Left renal pelvis (tissue), 4 donors: ENCODE data around the gene KLHDC8B. TPM values are rescaled to one million over a fixed set of nuclear protein-coding genes. Genes with fewer than 3 reads are reported as not detected.

Experiments
- DNase-seq, 4 donors: peaks; one replicate each; pipeline ENCODE4 v3.0.0-alpha.2; 2013; ENCODE audit warnings: low read depth in 4 of 4, low spot score in 3 of 4
- polyA plus RNA-seq, 4 donors: library from polyadenylated mRNA; unstranded; fragments of 120-200 nt; gene quantifications; one replicate each; pipeline ENCODE4 v1.2.1, GENCODE V29; 2013; ENCODE audit not compliant: insufficient read length in 4 of 4

KLHDC8B gene
- 10 to 100 TPM; 35.0 to 51.3 (median 40.9) TPM for polyA plus RNA-seq

DNA sequence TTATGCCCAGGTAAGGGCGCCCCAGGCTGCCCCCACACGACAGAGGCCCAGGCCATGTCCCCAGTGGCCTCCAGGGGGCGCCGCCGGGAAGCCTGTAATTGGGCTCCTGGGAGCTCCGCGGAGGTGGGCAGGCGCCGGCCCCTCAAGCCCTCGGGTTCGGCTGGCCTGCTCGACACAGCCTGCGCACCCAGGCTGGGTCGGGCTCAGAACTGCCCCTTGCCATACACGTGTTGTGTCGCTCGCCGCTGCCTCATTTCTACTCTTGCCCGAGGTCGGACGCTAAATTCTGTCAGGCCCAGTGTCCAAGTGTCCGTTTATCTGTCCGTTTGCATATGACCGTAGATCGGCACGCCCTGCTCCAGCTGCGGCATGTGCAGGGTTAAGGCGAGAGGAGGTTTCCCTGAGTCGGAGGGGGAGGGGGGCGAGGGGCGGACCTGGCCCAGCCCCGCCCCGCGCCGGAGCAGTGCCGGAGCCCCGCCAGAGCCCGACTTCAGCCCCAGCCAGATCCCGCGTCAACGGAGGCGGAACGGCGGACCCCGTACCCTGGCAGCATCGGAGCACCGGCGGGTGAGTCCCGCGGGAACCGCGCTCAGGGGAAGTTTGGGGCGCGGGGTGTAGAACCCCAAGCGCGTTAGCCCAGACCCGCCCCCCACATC, at the start of gene KLHDC8B:
Gene KLHDC8B (plus strand): TSS at position 480 of the 656 bp plus-strand sequence. CDS start 1,172 bp downstream, outside the sequence.
- DNase-seq: peak; percentile 73 to 90 (median 74)

DNA sequence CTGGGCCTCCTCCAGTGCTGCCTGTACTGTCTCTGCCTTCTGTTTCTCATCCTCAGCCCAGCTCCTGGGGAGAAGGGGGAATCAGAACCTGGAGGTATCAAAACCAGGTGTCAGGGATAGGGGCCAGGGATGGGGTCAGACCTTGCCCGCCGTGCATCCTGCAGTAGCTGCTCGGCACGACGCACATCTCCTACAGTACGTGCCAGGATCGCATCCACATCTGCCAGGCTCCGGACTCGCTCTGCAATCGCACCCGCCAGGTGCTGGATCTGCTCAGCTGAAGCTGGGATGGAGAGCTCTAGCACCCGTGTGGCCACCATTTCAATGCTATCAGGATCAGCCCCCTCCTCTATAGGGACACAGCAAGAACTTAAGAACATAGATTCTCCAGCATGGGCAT, 49.4 kb upstream of the KLHDC8B start:
- no peak for DNase-seq

DNA sequence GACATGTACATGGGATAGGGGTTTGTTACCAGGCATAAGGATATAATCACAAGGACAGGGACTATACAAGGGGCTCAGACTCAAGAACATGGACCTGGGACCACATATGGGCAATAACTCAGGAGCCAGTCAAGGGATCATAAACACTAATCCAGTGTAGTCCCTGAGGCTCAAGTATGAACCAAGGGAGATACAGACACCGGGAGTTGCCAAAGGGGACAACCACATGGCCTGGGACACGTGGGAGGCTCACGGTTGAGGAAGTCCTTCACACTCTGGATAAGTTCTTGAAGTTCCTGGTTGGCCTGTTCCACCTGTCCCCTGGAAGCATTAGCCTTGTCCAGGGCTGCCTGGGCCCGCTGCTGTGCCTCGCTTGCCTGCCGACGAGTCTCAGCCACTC, 48.9 kb upstream of the KLHDC8B start:
- no peak for DNase-seq

DNA sequence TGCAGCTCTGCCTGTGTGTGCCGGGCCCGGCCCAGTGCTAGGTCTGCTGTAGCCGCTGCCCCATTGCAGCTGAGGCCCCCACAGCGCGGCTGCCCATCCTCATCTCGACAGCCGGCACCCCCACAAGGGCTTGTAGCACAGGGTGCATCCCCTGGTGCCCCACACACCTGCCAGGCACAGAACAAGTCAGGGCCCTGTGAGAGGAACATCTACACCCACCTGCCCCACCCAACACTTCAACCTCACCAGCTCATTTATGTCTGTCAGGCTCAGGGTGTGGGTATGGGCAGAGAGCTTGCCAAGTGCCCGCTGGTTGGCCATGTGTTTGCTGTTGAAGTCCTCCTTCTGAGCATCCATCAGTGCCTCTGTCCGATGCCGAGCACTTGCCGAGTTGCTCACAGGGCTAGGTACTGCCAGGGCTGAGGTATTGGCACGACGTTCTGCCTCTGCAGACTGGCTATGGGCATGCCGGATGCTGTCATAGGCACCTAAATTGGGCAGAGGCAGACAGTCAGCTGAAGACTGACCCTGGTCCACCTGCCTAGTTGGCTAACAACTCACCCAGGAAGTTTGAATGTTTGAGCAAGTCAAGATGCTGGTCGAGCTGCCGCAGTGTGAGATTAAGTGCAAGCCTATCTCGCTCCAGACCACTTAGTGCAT, 48.4 kb upstream of the KLHDC8B start:
- DNase-seq: no peak

DNA sequence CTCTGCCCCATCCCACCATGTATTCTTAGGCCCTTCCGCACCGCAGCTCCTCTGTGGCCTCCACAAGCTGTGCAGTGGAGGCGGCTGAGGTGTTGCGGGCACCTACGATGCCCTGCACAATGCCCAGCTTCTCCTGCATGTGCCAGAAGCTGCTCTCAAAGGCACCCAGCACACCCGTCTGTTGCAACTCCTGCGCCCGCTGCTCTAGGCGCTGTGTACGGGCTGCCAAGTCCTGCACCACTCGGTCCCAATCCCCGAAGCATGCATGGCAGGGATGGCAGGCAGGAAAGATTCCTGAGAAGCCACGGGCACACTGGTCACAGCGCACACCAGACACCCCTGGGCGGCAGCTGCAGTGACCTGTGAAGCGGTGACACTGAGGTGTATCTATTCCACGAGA, 47.7 kb upstream of the KLHDC8B start:
- DNase-seq: no peak

DNA sequence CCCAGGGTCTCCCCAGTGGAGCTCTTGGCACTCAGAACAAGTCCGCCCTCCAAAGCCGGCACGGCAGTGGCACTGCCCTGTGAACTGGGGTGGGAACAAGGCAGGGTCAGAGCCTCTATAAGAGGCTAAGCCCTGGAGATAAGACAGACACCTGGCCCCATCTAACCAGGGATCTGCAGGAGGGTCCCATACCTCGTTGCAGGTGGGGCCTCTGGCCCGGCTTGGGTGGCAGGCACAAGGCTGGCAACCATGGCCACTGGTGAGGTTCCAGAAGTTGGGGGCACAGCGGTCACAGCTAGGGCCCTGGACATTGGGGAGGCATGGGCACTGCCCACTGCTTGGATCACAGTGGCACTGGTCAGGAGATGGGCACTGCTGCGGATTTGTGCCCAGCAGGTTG, 47.2 kb upstream of the KLHDC8B start:
- no peak for DNase-seq

DNA sequence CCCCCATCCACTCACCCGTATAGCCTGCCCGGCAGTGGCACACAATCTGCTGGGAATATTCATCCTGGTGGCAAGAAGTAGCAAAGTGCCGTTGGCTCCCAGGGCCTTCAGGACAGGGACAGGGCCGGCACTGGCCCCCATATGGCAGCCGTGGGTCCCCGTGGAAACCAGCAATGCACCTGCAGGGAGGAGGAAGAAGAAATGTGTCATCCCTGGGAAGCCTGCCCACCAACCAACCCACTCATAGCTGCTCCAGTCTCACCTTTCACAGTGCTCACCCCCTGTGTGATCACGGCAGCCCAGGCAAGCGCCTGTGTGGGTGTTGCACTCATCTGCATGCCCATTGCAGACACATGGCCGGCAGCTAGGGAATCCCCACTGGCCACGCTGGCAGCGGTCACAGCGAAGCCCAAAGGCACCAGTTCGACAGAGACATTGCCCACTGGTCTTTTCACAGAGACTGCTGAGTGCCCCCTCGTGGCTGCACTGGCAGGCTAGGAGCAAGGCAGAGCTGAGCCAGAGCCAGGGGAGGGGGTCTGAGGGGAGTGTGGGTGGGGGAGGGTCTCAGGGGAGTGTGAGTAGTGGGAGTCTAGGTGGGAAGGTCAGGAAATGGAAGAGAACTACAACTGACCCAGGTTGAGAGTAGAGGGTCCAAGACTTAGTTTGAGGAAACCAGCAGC, 46.3 kb upstream of the KLHDC8B start:
- DNase-seq: no peak

DNA sequence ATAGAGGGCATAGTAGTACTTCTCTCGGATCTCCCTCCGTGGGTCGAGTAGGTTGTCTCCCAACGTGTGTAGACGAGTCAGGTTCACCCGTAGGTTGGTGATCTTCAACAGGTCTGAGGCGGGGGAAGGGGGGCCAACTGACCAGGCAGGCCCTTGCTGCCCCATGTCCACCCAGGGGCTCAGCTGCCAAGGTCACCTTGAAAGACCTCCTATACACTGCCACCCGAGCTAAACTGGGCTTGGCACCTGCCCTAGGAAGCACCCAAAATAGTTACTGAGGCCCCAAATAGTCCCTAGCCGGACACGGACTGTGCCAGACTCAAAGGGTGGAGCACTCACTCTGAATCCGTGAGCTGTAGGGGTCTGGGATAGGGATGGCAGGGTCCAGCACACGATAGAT, 40.4 kb upstream of the KLHDC8B start:
- no peak for DNase-seq

DNA sequence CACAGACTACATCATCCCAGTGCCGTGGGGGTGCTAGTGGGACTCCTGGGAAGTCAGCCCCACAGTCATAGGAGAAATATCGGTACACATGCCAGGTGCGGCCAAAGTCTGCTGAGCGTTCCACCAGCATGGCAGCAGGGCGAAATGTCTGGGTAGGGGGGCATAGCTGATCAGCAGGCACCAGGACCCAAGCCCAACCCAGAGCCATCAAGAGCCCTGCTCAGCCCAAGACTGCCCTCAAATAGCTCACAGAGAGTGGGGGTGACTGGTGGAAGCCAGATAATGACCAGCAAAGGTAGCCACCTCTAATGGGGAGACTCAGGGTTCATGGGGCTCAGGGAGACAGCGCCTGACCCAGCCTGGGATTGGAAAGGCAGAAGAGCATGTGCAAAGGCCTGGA, 39.8 kb upstream of the KLHDC8B start:
- no peak for DNase-seq

DNA sequence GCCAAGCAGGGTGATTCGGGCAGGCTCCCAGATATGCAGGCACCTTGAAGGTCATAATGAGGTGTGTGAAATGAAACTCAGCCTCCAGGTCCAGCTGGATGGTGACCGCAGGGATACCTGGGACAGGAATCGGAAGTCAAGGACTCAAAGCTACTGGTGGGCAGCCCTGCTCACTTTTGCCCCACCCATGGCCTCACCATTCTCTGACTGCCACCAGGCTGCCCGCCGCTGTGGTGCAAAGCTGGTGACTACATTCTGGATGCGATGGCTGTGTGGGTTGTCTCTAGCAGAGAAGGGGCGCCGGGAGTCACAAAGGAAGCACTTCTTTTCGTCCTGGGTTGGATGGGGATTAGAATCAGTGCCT, 39.3 kb upstream of the KLHDC8B start:
- DNase-seq: no peak

DNA sequence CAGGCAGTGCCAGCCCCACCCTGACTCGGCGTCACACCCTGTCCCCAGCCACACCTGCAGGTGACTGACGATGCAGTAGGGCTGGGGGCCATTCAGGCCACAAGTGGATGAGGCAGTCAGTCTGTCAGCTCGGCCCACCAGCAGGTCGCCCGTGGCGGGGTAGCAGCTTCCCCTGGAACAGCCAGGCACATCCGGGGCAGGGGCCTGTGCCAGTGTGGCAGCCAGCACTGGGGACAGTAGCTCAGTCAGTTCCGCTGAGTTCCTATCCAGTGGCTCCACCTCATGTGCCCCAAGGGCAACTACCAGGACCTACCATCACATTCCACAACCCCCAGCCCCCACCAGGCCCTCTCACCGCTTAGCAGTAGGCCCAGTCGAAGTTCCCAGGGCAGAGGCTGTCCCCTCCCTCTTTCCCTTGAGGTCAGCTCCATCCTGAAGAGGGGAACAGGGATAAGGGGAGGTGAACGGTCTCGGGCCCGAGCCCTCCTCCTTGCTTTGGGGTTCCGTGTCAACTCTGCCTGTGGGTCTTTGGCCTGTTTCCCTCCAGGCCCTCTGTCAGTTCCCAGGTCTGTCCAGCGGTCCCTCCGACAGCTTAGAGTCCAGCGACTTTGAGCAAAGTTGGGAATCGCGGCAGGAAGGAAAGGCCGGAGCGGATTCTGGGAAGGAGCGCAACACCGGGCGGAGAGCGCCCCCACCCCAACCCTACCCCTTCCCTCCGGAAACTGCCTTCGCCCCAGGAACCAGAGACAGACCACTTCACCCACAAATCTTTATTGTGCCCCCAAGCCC, 38.8 kb upstream of the KLHDC8B start, which contains the start of gene LAMB2:
Gene LAMB2 (minus strand): TSS at position 614 of the 789 bp plus-strand sequence. CDS start 183 bp downstream, at position 431.
- peak; percentile 68 to 78 (median 72) for DNase-seq

DNA sequence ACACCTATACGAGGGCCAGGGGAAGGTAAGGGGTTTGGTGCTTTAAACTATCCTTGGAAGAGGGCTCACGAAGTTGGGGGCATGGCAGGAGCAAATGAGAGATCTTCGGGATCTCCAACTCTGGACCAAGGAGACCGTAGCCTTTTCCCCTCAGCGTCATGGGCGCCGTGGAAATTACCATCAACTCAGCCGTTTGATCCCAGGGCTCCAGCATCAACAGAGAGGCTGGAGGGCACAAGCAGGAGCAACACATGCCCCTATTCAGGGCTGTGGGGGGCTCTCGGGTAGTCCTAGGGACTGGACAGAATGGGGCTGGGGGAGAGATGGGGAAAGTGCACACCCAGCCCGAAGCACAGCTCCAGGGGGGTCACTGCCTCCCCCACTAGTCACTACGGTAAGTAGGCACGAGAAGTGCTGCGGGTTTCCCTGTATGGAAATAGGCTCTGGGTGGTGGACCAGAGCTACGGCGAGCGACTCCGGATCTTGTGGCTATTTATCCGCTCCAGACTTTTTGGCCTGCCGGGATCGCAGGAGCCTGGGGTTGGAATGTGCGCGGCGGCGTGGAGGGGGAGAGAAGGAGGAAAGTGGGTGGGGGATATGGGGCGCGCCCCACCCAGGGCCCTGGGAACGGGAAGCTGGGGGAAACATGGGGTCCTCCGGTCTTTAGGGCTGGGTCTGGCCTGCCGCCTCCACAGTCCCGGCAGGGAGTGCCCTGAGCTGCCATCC, 38.0 kb upstream of the KLHDC8B start:
- DNase-seq: peak; percentile 78 to 88 (median 83)

DNA sequence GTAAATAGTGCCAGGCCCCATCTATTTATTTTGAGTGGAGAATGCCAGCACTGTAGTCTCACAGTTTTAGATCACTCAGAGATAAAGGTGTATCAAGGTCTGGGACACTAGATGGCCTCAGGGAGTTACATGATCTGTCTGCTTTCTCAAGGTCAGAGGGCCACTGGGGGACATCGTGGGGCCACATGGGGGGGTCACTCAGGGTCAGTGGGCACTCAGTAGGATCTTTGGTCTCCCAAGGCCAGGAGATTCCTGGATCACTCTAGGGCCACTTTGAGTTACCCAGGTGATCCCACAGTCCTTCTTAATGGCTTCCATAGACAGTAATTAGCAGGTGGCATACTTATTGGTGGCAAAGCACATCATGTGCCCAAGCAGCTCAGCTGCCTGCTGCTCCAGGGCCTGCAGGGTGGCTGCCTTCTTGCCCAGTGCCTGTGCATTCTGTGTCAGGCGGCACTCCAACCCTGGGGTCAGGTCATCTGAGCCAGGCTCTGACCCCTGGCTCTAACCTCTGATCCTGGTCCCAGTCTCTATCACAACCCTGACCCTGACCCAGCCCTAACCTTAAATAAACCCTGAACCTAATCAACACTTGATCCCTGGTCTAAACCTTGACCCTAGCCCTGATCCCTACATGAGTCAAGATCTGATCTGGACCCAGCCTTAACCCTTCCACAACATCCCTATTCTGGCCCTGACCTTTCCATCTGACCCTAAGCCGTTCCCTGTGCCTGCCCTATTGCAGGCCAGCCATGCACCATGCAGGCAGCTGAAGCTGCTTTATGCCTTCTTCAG, 36.7 kb upstream of the KLHDC8B start:
- no peak for DNase-seq

DNA sequence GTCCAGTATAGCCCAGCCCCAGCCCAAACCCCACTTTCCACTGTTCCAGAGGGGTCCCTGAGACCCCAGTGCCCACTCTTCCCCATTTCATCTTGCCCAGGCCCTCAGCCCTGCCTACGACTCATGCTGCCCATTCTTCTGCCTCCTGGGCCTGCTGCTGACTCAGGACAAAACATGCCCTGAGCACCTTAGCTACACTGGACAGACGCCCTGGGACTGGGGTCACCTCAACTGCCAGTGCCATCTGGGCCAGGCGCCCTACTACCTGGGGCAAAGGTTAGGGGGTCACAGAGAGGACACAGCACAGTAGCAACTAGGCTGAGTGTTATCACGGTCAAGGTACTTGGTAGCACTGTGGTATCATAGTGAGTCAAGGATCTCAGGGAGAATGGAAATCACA, 35.9 kb upstream of the KLHDC8B start:
- DNase-seq: no peak

DNA sequence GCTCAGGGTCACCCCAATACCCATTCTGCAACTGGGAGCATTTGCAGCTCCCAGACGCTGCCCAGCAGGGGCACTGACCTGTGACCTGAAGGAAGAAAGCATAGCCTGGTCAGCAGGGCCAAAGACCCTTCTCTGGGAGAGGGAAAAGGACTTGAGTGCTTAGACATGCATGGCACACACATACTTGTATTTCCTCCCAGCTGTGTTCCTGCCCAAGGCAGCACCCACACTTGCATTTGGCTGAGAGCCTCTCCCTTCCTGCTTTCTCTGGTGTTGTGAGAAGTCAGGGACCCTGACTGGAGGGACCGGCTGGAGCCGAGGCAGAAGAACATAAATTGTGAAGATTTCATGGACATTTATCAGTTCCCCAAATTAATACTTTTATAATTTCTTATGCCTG, 31.3 kb upstream of the KLHDC8B start:
- DNase-seq: no peak

DNA sequence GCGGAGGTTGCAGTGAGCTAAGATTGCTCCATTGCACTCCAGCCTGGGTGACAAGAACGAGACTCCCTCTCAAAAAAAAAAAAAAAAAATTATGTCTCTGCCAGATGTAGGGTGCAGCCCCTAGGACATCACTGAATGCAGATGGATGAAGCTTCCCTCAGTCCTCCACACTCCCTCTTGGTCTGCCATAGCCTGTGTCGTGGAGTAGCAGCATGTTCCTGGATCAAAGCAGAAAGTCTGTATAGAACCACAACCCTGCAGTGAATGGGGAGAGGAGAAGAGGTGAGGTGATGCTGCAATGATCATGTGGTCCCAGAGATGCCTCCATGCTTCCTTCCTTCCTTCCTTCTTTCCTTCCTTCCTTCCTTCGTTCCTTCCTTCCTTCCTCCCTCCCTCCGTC, 23.2 kb upstream of the KLHDC8B start:
- DNase-seq: no peak

DNA sequence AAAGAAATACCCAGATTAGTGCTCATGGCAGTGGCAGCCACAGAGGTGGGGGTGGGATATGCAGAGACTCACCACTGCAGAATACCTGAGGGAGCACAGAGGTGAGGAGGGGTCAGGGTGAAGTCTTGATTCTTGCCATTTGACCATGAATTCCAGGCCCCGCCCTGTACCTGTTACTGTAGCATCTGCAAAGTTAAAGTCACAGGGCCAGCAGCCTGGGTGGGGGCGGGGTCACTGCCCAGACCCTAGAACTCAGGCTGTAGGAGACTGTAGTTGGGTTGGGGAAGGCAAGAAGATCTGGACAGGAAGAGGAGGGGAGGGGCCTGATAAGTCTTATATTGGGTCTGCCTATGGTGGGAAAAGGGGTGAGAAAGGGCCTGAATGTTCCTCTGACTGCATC, 19.8 kb upstream of the KLHDC8B start:
- DNase-seq: no peak

DNA sequence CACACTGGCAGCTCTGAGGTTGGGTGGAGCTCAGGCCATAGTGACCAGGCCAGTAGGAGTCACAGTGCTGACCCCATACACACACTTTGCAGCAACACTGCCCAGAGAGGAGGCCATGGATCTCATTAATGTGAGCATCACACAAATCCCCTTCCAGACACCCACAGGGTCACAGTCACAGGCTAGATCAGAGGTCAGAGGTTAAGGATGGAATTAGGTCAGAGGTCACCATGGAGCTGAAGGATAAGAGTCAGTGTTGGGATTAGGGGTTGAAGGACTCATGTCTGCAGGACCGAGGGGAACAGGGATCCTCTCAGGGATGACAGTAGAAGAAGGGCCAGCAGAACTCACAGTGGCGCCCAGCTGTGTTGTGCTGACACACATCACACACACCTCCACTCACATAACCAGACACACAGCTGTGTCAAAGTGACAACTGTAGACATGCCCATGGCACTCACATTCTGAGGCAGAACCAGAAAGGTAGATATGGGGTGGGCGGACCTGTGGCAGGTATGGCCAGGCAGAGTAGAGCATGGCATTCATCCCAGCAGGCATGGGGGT, 18.0 kb upstream of the KLHDC8B start:
- DNase-seq: no peak

DNA sequence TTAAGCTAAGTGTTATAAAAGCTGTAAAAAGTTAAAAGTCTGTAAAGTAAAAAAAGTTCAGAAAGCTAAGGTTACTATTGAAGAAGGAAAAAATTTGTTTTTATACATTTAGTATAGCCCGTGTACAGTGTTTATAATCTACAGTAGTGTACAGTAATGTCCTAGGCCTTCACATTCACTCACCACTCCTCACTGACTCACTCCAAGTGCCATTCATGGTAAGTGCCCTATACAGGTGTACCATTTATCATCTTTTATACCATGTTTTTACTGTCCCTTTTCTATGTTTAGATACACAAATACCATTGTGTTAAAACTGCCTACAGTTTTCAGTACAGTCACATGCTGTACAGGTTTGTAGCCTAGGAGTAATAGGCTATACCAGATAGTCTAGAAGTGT, 14.1 kb upstream of the KLHDC8B start:
- DNase-seq: no peak
